IPS-15b (cell line): Measurements from ENCODE around the gene ASCL4.
A peak's percentile ranks its signal among the peaks of the same experiment; 100 is the strongest.

Source experiments
- H3K27me3 ChIP-seq: one replicate; pipeline ENCODE4 v1.6.1; 2013; ENCODE audit warnings: low read length; ENCODE audit not compliant: control insufficient read depth, insufficient read depth
- H3K36me3 ChIP-seq: one replicate; pipeline ENCODE4 v1.6.1; 2013; ENCODE audit warnings: low read length; ENCODE audit not compliant: control insufficient read depth, insufficient read depth
- H3K4me1 ChIP-seq: one replicate; pipeline ENCODE4 v1.6.1; 2013; ENCODE audit warnings: mild to moderate bottlenecking, low read length; ENCODE audit not compliant: control insufficient read depth, insufficient read depth
- H3K4me3 ChIP-seq: one replicate; pipeline ENCODE4 v1.5.1; 2013; ENCODE audit warnings: low read depth, low read length
- H3K9ac ChIP-seq: one replicate; pipeline ENCODE4 v1.6.1; 2013; ENCODE audit warnings: low read depth, mild to moderate bottlenecking, low read length
- H3K9me3 ChIP-seq: one replicate; pipeline ENCODE4 v1.6.1; 2013; ENCODE audit warnings: mild to moderate bottlenecking, low read length; ENCODE audit not compliant: control insufficient read depth, insufficient read depth

The ASCL4 gene

DNA sequence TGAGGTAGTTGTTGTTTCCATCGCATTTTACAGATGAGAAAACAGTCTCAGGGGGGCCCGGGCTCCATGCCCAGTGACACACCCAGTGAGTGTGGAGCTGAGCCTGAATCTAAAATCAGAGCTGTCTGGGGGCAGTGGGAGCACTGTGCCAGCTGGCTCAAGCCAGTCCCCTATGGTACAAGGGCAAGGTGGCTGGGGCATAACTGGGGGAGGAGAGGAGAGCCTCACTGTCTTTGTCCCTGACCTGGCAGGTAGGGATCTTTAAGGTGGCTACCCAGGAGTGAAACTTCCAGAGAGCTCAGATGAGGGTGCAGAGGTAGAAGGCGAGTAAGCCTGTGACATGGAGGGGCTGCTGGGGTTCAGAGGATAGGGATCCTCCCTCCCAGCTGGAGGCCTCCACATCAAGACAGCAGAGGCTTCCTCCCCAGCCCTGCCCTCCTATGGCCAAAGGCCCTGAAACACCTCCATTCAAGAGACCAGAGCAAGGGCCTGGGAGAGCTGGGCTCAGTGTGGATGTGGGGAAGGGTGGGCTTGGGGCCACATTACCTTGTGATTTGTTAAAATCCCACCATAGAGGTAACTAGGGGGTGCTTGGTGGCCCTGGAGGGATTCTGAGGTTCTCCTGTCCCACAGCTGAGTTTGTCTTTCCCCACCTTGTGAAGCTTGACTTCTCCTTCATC lies 33.1 kb downstream of the ASCL4 start:
- Histone ChIP-seq H3K9me3 (no peaks in the 10 kb centered on the region), H3K9ac (no peak overlapping the region), H3K27me3 (no peaks in the 10 kb centered on the region), H3K4me3 (no peak overlapping the region), H3K36me3 (no peaks in the 10 kb centered on the region), H3K4me1 (no peaks in the 10 kb centered on the region)

- Histone ChIP-seq H3K4me1 (peaks cover 2% of the 10 kb centered on the region), H3K4me3 (no peak overlapping the region), H3K27me3 (peaks cover 5% of the 10 kb centered on the region), H3K9ac (no peak overlapping the region), H3K36me3 (no peaks in the 10 kb centered on the region), H3K9me3 (no peaks in the 10 kb centered on the region)
These were observed 42.7 kb downstream of the ASCL4 start for GRCh38 chr12:107817250-107817649.

GRCh38 chr12:107818984-107819383 lies 44.5 kb downstream of the ASCL4 start:
- Histone ChIP-seq H3K9ac (no peak overlapping the region), H3K4me1 (peaks cover 2% of the 10 kb centered on the region), H3K9me3 (no peaks in the 10 kb centered on the region), H3K27me3 (peaks cover 5% of the 10 kb centered on the region), H3K4me3 (no peak overlapping the region), H3K36me3 (no peaks in the 10 kb centered on the region)

DNA sequence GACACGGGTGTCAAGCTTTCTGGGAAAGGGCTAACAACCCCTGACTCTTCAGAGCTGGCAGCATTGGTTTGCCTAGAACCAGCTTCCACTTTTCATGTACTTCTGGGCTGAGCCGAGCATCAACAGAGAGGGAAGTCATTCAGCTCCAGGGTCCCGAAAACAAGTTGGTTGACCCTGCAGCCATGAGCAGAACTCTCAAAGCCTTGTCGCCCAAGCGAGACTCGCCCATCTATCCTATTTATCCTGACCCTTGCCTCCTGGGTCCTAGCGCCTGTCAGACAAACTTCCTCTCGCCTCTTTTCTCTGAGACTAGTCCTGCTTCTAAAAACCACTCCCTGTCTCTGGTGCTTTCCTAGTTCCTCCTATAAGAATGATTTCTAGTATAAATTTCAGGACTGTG lies 47.9 kb downstream of the ASCL4 start:
- H3K9ac ChIP-seq: no peak overlapping the region

More for the DNA sequence above, 47.9 kb downstream of the ASCL4 start:
- peaks cover 2% of the 10 kb centered on the region for H3K4me1 ChIP-seq
- peak overlapping the region; percentile 35 for H3K4me3 ChIP-seq
- no peaks in the 10 kb centered on the region for H3K36me3 ChIP-seq
- H3K9me3 ChIP-seq: peaks cover 2% of the 10 kb centered on the region
- peaks cover 5% of the 10 kb centered on the region for H3K27me3 ChIP-seq
